K562 (cell line): ENCODE measurements around the gene ACBD6. TPM values are rescaled to one million over a fixed set of nuclear protein-coding genes. Genes with fewer than 3 reads are reported as not detected.

ENCODE experiments used
- CTCFL ChIP-seq: IDR thresholded peaks from 2 replicates; pipeline ENCODE4 v1.6.1; 2011; ENCODE audit warnings: borderline replicate concordance, low read depth, mild to moderate bottlenecking, moderate library complexity, low read length; ENCODE audit not compliant: insufficient read depth, poor library complexity, severe bottlenecking
- EHMT2 ChIP-seq: fragments of 450-650 bp; IDR thresholded peaks from 2 replicates; pipeline ENCODE4 v1.6.1; 2018; ENCODE audit warnings: antibody characterized with exemption
- ETS1 ChIP-seq: conservative IDR thresholded peaks from 2 replicates; pipeline ENCODE4 v1.6.1; 2011; ENCODE audit warnings: low read depth, mild to moderate bottlenecking, low read length; ENCODE audit not compliant: control insufficient read depth
- FOXP1 ChIP-seq: sonication (generic); formaldehyde crosslinking; IDR thresholded peaks from 2 replicates; pipeline ENCODE4 v1.8.0; 2022; ENCODE audit warnings: mild to moderate bottlenecking, missing genetic modification reagents
- KDM5B ChIP-seq: fragments of 200-600 bp; sonication (generic); IDR thresholded peaks from 2 replicates; pipeline ENCODE4 v1.6.1; 2012; ENCODE audit warnings: low read depth, mild to moderate bottlenecking, moderate library complexity, low read length, control low read depth, inconsistent platforms; ENCODE audit not compliant: insufficient replicate concordance
- MAFK ChIP-seq: IDR thresholded peaks from 2 replicates; pipeline ENCODE4 v1.6.1; 2011; ENCODE audit warnings: low read length, improper control_type of control experiment
- MCM5 ChIP-seq: fragments of 450-650 bp; IDR thresholded peaks from 2 replicates; pipeline ENCODE4 v1.6.1; 2016; ENCODE audit warnings: low read depth
- MTF1 ChIP-seq: fragments of 250-450 bp; sonication (Bioruptor Pico); IDR thresholded peaks from 2 replicates; pipeline ENCODE4 v1.9.0; 2021; ENCODE audit warnings: moderate library complexity, mild to moderate bottlenecking, inconsistent platforms, borderline replicate concordance
- NCOR1 ChIP-seq: fragments of 450-650 bp; IDR thresholded peaks from 2 replicates; pipeline ENCODE4 v1.6.1; 2016; ENCODE audit warnings: mild to moderate bottlenecking, moderate library complexity
- PHB2 ChIP-seq: fragments of 450-650 bp; IDR thresholded peaks from 2 replicates; pipeline ENCODE4 v1.6.1; 2017; ENCODE audit warnings: low read depth
- SETDB1 ChIP-seq: IDR thresholded peaks from one replicate; pipeline ENCODE4 v1.6.1; 2012; ENCODE audit warnings: low read length, control low read depth, inconsistent platforms
- SLC30A9 ChIP-seq: fragments of 250-450 bp; sonication (Bioruptor Pico); IDR thresholded peaks from 2 replicates; pipeline ENCODE4 v1.8.0; 2022; ENCODE audit warnings: mild to moderate bottlenecking, moderate library complexity
- SMARCA4 ChIP-seq: fragments of 450-650 bp; IDR thresholded peaks from 2 replicates; pipeline ENCODE4 v1.6.1; 2016
- TEAD4 ChIP-seq, 2 experiments: sonication (generic) in 1 of 2; formaldehyde crosslinking in 1 of 2; IDR thresholded peaks; 2 replicates each; pipeline versions ENCODE4 v1.6.1 to v1.8.0; 2012 to 2022; ENCODE audit warnings: borderline replicate concordance in 1 of 2, inconsistent platforms in 1 of 2, low read length in 1 of 2, mild to moderate bottlenecking in 1 of 2, missing genetic modification reagents in 1 of 2
- WHSC1 ChIP-seq: IDR thresholded peaks from one replicate; pipeline ENCODE4 v1.6.1; 2012; ENCODE audit warnings: low read length, control low read depth, inconsistent platforms
- ZNF121 ChIP-seq: sonication (generic); formaldehyde crosslinking; conservative IDR thresholded peaks from 2 replicates; pipeline ENCODE4 v1.8.0; 2022; ENCODE audit warnings: missing genetic modification reagents
- ZNF239 ChIP-seq: fragments of 250-450 bp; sonication (Bioruptor Pico); IDR thresholded peaks from 2 replicates; pipeline ENCODE4 v1.4.0; 2020; ENCODE audit warnings: mild to moderate bottlenecking
- ZNF444 ChIP-seq: fragments of 250-450 bp; sonication (Bioruptor Pico); IDR thresholded peaks from 2 replicates; pipeline ENCODE4 v1.4.0; 2020; ENCODE audit warnings: mild to moderate bottlenecking, moderate library complexity
- polyA plus RNA-seq, 8 experiments: library from polyadenylated mRNA; depleted of rRNA in 4 of 8; stranded (reverse) in 5 of 8; unstranded in 3 of 8; fragments of >200 nt; fragmentation: Nextera tagmentation in 2 of 8; fragmentation: Illumina TruSeq in 1 of 8; extraction: Ambion mirVana in 2 of 8; extraction: Trizol in 1 of 8; gene quantifications; 2 replicates each; pipeline versions ENCODE4 v1.2.1 to v1.2.3, GENCODE V29; 2011 to 2014; ENCODE audit warnings: inconsistent platforms in 1 of 8, missing spikeins in 1 of 8
- total RNA-seq, 7 experiments: library from RNA; depleted of rRNA in 6 of 7; stranded (reverse); fragments of >200 nt in 6 of 7; fragmentation: Illumina TruSeq in 2 of 7; extraction: Trizol in 2 of 7; gene quantifications; 2 replicates each; pipeline versions ENCODE4 v1.2.1 to v1.2.3, GENCODE V29; 2011 to 2021; ENCODE audit warnings: low replicate concordance in 1 of 7
- TF ChIP-seq, protein P1 (sequence below), 2 experiments: IDR thresholded peaks; 2 replicates each; pipeline ENCODE4 v1.6.1; 2011; ENCODE audit warnings: borderline replicate concordance in 1 of 2, control low read depth in 1 of 2, low read depth in 1 of 2, low read length in 1 of 2, mild to moderate bottlenecking in 1 of 2, mixed read lengths in 1 of 2, moderate library complexity in 1 of 2; ENCODE audit not compliant: insufficient read depth in 1 of 2, insufficient read length in 1 of 2, poor library complexity in 1 of 2, severe bottlenecking in 1 of 2; ENCODE audit errors: extremely low read depth in 1 of 2
- TF ChIP-seq, protein P2 (sequence below): sonication (generic); formaldehyde crosslinking; IDR thresholded peaks from 2 replicates; pipeline ENCODE4 v1.8.0; 2022; ENCODE audit warnings: mild to moderate bottlenecking, missing genetic modification reagents, borderline replicate concordance

The ACBD6 gene
- total and polyA plus RNA-seq, 9 of the 15 experiments (the other 6 are each of a cell fraction or from before 2014, with no cell fraction given), result 16.9 to 107 (median 77.7) TPM

DNA sequence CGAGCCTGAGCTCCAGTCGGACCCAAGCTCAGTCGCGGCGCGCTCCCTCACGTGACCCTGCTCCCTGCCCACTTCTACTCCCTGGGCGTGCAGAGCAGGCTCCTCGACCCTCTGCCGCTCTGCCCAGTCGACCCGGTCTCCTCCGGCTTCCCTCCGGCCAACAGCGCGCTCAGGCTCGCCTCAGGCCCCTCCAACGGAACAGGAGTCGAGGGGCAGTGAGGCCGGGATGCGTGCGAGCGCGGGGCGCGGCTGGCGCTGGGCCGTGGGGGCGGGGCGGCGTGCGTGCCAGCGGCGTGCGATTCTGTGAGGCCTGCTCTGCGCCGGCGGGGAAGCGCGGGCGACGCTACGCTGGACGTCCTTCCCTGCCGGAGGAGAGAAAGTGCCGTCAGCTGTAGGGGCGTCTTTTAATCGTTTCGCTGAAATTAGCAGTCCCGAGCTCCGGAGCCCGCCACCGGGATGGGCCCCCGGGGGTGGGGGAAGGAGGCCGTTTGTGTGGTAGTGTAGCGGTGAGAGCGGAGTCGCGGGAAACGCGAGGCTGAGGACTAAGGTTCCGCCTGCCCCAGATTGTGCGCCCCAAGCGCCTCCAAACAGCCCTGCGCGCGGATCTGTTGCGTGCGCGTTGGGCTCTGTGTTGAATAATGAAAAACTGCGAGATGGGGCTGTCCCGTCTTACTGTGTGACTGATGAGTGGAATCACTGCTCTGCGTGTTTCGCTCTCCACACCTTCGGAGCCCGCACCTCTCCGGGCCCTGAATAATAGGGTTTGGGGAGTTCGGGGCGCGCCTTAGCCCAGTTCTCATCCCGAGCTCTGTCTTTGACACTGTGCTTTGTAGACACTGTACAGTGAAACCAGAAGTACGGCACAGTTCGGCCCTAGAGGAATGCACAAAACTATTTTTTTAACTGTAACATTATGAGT is at the start of gene ACBD6 (continued):
- no peak for TF ChIP-seq MCM5
- peak; percentile 65 for TF ChIP-seq CTCFL
- TF ChIP-seq FOXP1 (CRISPR knock-in tag), result peak; percentile 98
- TF ChIP-seq PHB2, result no peak
- no peak for TF ChIP-seq ZNF444 (CRISPR knock-in tag)
- TF ChIP-seq ETS1, result peak; percentile 44; the same call in 1 of the 2 replicates
- TF ChIP-seq, protein P1, sequence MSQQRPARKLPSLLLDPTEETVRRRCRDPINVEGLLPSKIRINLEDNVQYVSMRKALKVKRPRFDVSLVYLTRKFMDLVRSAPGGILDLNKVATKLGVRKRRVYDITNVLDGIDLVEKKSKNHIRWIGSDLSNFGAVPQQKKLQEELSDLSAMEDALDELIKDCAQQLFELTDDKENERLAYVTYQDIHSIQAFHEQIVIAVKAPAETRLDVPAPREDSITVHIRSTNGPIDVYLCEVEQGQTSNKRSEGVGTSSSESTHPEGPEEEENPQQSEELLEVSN (IDR thresholded peaks at IDR 0.05; ENCODE audit: borderline replicate concordance in 1 of 2, extremely low read depth in 1 of 2, insufficient read depth in 1 of 2, insufficient read length in 1 of 2, low read depth in 1 of 2, low read length in 1 of 2, poor library complexity in 1 of 2, severe bottlenecking in 1 of 2), result peak; percentile 91 to 95
- TF ChIP-seq SMARCA4, result peak; percentile 73
- TF ChIP-seq EHMT2, result no peak
- no peak for TF ChIP-seq MTF1 (CRISPR knock-in tag)
- TF ChIP-seq TEAD4 (IDR thresholded peaks at IDR 0.05; ENCODE audit: low read length), result peak; percentile 32
- peak; percentile 93; the same call in 1 of the 2 replicates for TF ChIP-seq TEAD4 (CRISPR knock-in tag; IDR thresholded peaks at IDR 0.05; ENCODE audit: borderline replicate concordance)
- TF ChIP-seq ZNF121 (CRISPR knock-in tag), result peak; percentile 82
- TF ChIP-seq SLC30A9 (CRISPR knock-in tag), result no peak
- TF ChIP-seq KDM5B, result peak; percentile 78
- no peak for TF ChIP-seq SETDB1
- peak; percentile 23; the same call in 1 of the 2 replicates for TF ChIP-seq ZNF239 (CRISPR knock-in tag)
- no peak for TF ChIP-seq WHSC1
- TF ChIP-seq NCOR1, result peak; percentile 43
- peak; percentile 42; the same call in 1 of the 2 replicates for TF ChIP-seq MAFK
- TF ChIP-seq, protein P2, sequence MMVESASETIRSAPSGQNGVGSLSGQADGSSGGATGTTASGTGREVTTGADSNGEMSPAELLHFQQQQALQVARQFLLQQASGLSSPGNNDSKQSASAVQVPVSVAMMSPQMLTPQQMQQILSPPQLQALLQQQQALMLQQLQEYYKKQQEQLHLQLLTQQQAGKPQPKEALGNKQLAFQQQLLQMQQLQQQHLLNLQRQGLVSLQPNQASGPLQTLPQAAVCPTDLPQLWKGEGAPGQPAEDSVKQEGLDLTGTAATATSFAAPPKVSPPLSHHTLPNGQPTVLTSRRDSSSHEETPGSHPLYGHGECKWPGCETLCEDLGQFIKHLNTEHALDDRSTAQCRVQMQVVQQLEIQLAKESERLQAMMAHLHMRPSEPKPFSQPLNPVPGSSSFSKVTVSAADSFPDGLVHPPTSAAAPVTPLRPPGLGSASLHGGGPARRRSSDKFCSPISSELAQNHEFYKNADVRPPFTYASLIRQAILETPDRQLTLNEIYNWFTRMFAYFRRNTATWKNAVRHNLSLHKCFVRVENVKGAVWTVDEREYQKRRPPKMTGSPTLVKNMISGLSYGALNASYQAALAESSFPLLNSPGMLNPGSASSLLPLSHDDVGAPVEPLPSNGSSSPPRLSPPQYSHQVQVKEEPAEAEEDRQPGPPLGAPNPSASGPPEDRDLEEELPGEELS (CRISPR knock-in tag), result peak; percentile 96
